Measurements from ENCODE around the gene C19orf73.

DNA sequence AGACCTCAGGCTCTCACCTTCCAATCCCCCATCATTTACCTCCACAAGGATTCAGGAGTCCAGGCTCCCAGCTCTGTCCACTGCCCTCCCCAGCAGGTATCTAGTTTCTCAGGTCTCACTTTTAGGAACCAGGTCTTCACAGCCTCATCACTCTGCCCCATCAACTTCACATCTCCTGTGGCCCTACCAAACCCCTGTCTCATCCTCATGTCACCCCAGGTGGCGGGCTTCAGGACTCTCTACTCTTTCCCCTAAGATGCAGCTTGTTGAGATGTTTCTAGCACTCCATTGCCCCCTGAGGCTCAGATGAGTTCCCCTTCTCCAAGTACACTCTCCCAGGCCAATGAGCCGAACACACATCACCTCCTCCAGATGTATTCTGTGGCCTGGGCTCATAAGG lies 1.9 kb upstream of the C19orf73 start:
- TF ChIP-seq, protein P1, sequence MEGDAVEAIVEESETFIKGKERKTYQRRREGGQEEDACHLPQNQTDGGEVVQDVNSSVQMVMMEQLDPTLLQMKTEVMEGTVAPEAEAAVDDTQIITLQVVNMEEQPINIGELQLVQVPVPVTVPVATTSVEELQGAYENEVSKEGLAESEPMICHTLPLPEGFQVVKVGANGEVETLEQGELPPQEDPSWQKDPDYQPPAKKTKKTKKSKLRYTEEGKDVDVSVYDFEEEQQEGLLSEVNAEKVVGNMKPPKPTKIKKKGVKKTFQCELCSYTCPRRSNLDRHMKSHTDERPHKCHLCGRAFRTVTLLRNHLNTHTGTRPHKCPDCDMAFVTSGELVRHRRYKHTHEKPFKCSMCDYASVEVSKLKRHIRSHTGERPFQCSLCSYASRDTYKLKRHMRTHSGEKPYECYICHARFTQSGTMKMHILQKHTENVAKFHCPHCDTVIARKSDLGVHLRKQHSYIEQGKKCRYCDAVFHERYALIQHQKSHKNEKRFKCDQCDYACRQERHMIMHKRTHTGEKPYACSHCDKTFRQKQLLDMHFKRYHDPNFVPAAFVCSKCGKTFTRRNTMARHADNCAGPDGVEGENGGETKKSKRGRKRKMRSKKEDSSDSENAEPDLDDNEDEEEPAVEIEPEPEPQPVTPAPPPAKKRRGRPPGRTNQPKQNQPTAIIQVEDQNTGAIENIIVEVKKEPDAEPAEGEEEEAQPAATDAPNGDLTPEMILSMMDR (conservative IDR thresholded peaks at IDR 0.05) = no peak
- TF ChIP-seq EZH2 (IDR thresholded peaks at IDR 0.05; ENCODE audit: low read depth) = no peak
